Right ventricle myocardium inferior (tissue), 1 donor: Measurements from ENCODE around the gene NEGR1. TPM values are rescaled to one million over a fixed set of nuclear protein-coding genes. Genes with fewer than 3 reads are reported as not detected.
A peak's percentile ranks its signal among the peaks of the same experiment; 100 is the strongest.

Experiments
- ATAC-seq: fragments of 200-7000 bp; cut with Tn5 transposase; one replicate; pipeline ENCODE4 v1.9.1; 2020; ENCODE audit warnings: mild to moderate bottlenecking, moderate library complexity
- DNase-seq: peaks from one replicate; pipeline ENCODE4 v3.0.0; 2021; ENCODE audit errors: missing footprints
- intact Hi-C: fragments of 100-400 bp; cut with DNase I; formaldehyde crosslinking; loops from one replicate; pipeline ENCODE4 v1.11.0; 2022
- total RNA-seq: library from RNA; stranded (reverse); fragmentation: NEBNext Ultra II Directional; extraction: Animal tissue kit (Norgen Biotek cat#: 25700); gene quantifications from one replicate; pipeline ENCODE4 v1.2.1, GENCODE V29; 2021
- donor health status: DM: no; HTN: yes; CAD: no; lungs with severe emphysema.

NEGR1 gene
- total RNA-seq, 1 donor from 2014 or later = 15.2 TPM

- DNase-seq = no peak
- intact Hi-C loops = no loop called here
- no peak for ATAC-seq
Observed at GRCh38 chr1:71647513-71648300, 634.6 kb downstream of the NEGR1 start.

- no peak for ATAC-seq
- intact Hi-C loops = no loop called here
Observed at GRCh38 chr1:71645015-71645414, 637.3 kb downstream of the NEGR1 start.

GRCh38 chr1:71641903-71642302 lies 640.4 kb downstream of the NEGR1 start:
- DNase-seq (peak; percentile 65), ATAC-seq (peak; percentile 66)
- intact Hi-C loops = loop anchor here (1.0 kb wide), 1 partner anchor 8 kb away; no protein-coding TSS in a partner anchor

More at GRCh38 chr1:71645015-71645414, 637.3 kb downstream of the NEGR1 start:
- no peak for DNase-seq

GRCh38 chr1:71640998-71641397 lies 641.3 kb downstream of the NEGR1 start:
- intact Hi-C loops = no loop called here
- ATAC-seq (no peak), DNase-seq (no peak)

DNA sequence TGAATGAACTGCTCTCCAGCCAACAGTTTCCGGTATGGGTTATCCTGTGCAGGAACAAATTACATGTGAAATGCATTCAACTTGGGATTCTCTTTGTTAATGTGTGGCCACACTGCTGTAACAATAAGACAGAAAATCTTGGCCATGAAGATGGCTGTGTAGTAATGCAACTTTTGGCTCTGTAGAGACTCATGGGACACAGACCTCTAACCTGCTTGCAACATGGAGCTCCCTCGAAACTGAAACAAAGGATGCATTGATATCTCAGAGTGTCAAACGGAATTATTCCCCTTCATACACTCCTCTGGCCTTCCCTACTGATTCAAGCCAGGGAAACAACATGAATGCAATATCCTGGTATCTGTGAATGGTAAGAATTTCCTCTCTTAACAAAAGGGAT lies 642.2 kb downstream of the NEGR1 start:
- ATAC-seq (peak; percentile 92), DNase-seq (no peak)
- intact Hi-C loops = no loop called here

GRCh38 chr1:71638081-71638766 lies 644.1 kb downstream of the NEGR1 start:
- ATAC-seq = peak; percentile 67
- no peak for DNase-seq
- intact Hi-C loops = no loop called here

GRCh38 chr1:71635568-71635967 lies 646.8 kb downstream of the NEGR1 start:
- ATAC-seq = no peak
- no peak for DNase-seq

GRCh38 chr1:71634159-71634558 lies 648.2 kb downstream of the NEGR1 start:
- ATAC-seq (no peak), DNase-seq (no peak)
- intact Hi-C loops = no loop called here

More at GRCh38 chr1:71635568-71635967, 646.8 kb downstream of the NEGR1 start:
- intact Hi-C loops = no loop called here

GRCh38 chr1:71630073-71630472 lies 652.3 kb downstream of the NEGR1 start:
- ATAC-seq (no peak), DNase-seq (no peak)
- intact Hi-C loops = no loop called here

DNA sequence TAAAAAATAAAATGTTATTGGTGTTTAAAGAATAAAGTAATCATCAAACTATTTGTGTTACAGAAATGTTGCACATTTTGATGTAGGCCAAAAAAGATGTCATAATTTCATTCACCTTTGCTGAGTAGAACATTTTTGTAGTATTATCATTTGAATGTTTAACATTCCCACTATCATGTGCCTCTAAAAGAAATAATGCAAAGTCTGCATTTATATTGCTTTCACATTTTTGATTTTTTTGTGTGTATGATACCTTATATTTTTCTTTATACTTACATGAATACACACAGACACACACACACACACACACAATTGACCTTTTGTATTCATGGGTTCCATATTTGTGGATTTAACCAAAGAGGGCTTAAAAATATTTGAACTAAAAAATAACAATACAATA lies 657.3 kb downstream of the NEGR1 start:
- no peak for ATAC-seq
- DNase-seq = no peak
- intact Hi-C loops = no loop called here

GRCh38 chr1:71623888-71624287 lies 658.5 kb downstream of the NEGR1 start:
- no peak for ATAC-seq
- intact Hi-C loops = no loop called here
- no peak for DNase-seq

DNA sequence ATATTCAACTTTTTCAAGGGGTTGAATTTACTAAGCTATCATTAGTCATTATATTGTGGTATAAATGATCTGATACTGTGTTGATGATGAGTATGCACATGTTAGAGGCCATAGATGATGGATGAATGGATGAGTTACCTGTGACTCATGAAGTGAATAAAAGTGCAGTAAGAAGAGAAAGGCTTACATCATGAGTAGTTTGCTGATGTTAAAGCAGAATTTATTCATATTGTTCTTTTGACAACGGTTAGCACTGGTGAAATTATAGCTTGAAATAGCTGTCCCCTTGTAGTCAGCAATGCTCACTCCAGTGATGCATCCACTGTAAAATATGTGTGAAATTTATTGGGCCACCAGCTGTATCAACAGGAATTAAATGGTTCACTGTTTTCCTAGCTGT lies 660.6 kb downstream of the NEGR1 start:
- DNase-seq (no peak), ATAC-seq (no peak)
- intact Hi-C loops = no loop called here

DNA sequence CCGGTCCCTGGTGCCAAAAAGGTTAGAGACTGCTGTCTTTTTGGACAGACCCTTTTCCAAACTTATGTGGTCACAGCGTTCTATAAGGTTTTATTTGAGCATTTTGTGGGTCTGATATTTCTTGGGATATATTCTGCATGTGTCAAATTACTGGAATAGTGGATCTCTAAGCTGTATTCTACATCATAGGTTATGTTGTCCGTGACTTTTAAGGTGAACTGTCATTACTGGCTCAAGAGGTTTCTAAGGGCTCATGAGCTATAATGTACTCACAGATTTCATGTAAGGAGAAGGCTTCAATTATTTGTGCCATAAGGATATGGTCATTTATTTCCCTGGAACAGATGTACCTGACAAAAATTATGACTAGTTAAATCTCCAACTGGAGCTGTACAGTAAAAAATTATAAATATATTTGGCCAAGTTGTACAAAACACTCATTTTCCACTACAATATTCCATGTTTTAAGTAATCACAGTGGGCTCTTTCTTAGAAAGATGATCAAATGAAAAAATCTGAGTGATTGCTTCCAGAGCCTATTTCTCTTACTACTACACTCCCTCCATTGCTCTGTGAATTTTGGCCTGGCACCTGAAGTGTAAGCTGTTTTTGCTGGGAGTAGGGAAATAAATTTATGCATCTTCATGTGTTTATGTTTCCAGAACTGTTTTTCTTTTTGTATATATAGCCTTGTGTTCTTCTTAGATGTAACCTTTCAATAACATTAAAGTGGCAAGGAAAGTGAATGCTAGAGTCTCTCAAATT lies 663.4 kb downstream of the NEGR1 start:
- ATAC-seq (no peak), DNase-seq (no peak)
- intact Hi-C loops = no loop called here

DNA sequence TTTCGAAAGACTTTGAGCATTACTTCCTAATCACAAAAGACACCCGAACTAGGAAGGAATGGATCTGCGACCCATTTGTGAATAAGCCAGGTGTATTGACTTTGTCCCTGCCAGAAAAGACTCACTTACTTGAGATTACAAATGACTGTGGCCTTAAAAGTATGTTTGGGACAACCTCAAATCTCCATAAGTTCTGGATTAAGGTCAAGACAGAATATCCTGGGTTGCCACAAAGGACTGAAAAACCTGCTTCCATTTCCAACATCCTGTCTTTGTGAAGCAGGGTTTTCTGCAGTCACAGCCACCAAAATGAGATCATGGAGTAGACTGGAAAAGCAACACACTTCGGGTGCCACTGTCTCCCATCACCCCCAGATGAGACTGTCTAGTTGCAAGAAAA lies 664.1 kb downstream of the NEGR1 start:
- ATAC-seq (no peak), DNase-seq (no peak)
- intact Hi-C loops = no loop called here

DNA sequence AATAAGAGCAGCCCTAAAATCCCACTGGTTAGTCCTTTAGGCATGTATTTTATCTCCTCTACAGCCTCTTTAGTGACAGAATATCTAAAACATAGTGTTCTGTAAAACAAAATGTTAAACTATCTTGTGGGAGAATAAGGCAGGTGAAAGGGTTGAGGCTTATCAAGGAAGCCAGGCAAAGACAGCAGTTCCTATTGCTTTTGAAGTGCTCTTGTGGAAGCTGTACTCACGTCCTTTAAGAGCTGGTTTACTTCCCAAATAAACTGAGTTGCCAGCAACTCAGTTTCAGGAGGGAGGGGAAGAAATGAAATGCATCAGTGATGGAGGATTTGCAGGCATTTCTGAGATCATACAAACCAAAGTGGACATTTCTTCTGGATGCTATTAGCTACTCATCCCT lies 671.9 kb downstream of the NEGR1 start:
- DNase-seq (no peak), ATAC-seq (no peak)
- intact Hi-C loops = no loop called here

GRCh38 chr1:71603044-71603776 lies 679.1 kb downstream of the NEGR1 start:
- DNase-seq = no peak
- intact Hi-C loops = no loop called here
- no peak for ATAC-seq

- ATAC-seq (no peak), DNase-seq (no peak)
- intact Hi-C loops = no loop called here
Observed at GRCh38 chr1:71600023-71600422, 682.3 kb downstream of the NEGR1 start.

GRCh38 chr1:71599306-71599705 lies 683.0 kb downstream of the NEGR1 start:
- no peak for ATAC-seq
- DNase-seq = no peak
- intact Hi-C loops = no loop called here

- ATAC-seq (no peak), DNase-seq (no peak)
- intact Hi-C loops = no loop called here
Observed at GRCh38 chr1:71593523-71593922, 688.8 kb downstream of the NEGR1 start.
